Measurements from ENCODE around the gene TSSK2.

The TSSK2 gene

DNA sequence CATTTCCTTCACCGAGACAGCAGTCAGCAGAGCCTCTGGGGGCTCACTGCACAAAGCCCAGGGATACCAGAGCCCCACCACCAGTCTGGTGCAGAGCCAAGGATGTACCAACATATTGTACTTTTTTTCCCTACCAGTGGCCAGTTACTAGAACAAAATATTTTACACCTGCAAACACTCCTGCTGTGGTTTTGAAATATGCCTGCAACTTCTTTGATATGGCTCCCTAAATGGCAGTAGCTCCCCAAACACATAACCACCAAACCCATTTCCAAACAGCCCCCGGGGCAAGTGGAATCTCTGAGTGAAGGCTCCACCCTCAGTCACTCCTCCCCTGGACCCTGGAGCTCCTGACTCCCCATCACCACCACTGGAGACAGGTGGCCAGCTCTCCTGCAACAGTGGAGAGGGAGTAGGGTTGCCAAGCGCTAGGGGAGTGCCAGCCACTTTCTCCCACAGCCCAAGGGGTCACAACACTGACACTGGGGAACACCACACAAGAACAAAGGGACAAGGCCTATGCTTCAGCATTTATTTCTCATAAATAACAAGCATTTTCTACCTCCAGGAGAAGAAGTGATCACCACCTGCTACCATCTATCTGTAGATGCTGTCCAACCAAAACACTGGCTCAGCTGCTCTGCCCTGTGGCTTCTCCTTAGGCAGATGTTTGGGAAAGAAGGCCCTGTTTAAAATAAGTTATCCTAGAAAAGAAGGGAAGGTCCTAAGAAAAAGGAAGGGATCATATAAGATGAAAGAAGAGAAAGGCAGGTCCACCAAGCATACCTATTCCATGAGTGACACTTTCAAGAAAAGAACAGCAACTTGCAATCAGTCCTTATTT lies 24.0 kb upstream of the TSSK2 start:
- Histone ChIP-seq H3K4me3 (ENCODE audit: low read depth, low read length) (no peak overlapping the region), H3K4me1 (no peaks in the 10 kb centered on the region), H3K4me2 (ENCODE audit: low read length) (no peak overlapping the region), H3K27ac (no peak overlapping the region), H3K79me2 (peaks cover 27% of the 10 kb centered on the region), H3K27me3 (ENCODE audit: control insufficient read depth, insufficient read depth, low read length) (no peaks in the 10 kb centered on the region), H3K36me3 (ENCODE audit: control insufficient read depth, insufficient read depth, low read length) (no peaks in the 10 kb centered on the region), H3K9me3 (ENCODE audit: control insufficient read depth, low read length) (no peaks in the 10 kb centered on the region), H3K9ac (no peak overlapping the region), H2AFZ (no peak overlapping the region)
- TF ChIP-seq, protein P1, sequence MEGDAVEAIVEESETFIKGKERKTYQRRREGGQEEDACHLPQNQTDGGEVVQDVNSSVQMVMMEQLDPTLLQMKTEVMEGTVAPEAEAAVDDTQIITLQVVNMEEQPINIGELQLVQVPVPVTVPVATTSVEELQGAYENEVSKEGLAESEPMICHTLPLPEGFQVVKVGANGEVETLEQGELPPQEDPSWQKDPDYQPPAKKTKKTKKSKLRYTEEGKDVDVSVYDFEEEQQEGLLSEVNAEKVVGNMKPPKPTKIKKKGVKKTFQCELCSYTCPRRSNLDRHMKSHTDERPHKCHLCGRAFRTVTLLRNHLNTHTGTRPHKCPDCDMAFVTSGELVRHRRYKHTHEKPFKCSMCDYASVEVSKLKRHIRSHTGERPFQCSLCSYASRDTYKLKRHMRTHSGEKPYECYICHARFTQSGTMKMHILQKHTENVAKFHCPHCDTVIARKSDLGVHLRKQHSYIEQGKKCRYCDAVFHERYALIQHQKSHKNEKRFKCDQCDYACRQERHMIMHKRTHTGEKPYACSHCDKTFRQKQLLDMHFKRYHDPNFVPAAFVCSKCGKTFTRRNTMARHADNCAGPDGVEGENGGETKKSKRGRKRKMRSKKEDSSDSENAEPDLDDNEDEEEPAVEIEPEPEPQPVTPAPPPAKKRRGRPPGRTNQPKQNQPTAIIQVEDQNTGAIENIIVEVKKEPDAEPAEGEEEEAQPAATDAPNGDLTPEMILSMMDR (IDR thresholded peaks at IDR 0.05) = no peak

DNA sequence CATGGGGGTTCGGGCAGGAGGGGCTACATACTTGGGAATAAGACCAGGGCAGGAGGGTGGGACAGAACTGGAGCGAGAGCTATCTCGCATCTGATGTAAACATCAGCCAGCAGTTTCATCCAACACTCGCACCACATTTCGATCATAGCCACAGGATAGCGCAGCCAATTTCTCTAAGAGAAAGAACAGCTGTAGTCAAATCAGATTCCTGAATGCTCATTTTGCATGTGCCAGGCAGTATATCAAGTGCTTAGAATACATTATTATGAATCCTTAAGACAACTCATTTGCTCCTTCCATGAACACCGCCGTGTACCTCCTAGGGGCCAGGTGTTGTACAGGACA lies 23.4 kb upstream of the TSSK2 start:
- no peak overlapping the region for H3K4me3 ChIP-seq (ENCODE audit: low read depth, low read length)
- TF ChIP-seq, protein P1 (IDR thresholded peaks at IDR 0.05) = no peak
- no peaks in the 10 kb centered on the region for H3K27me3 ChIP-seq (ENCODE audit: control insufficient read depth, insufficient read depth, low read length)
- no peaks in the 10 kb centered on the region for H3K9me3 ChIP-seq (ENCODE audit: control insufficient read depth, low read length)
- H3K4me2 ChIP-seq (ENCODE audit: low read length) = no peak overlapping the region
- no peak overlapping the region for H3K9ac ChIP-seq
- no peak overlapping the region for H3K27ac ChIP-seq
- H3K36me3 ChIP-seq (ENCODE audit: control insufficient read depth, insufficient read depth, low read length) = no peaks in the 10 kb centered on the region
- no peak overlapping the region for H2AFZ ChIP-seq
- H3K79me2 ChIP-seq = peaks cover 27% of the 10 kb centered on the region
- H3K4me1 ChIP-seq = no peaks in the 10 kb centered on the region

DNA sequence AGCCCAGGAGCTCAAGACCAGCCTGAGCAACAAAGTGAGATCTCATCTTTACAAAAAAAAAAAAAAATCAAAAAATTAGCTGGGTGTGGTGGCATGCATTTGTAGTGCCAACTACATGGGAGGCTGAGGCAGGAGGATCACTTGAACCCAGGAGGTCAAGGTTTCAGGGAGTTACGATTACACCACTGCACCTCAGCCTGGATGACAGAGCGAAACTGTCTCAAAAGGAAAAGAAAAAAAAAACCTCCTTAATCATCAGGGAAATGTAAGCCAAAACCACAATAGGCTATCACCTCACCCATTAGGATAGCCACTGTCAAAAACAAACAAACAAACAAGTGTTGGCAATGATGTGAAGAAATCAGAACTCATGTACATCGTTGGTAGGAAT lies 22.3 kb upstream of the TSSK2 start:
- Histone ChIP-seq H3K27ac (no peak overlapping the region), H3K27me3 (ENCODE audit: control insufficient read depth, insufficient read depth, low read length) (no peaks in the 10 kb centered on the region), H3K4me3 (ENCODE audit: low read depth, low read length) (no peak overlapping the region), H3K9me3 (ENCODE audit: control insufficient read depth, low read length) (no peaks in the 10 kb centered on the region), H2AFZ (no peak overlapping the region), H3K4me2 (ENCODE audit: low read length) (no peak overlapping the region), H3K9ac (no peak overlapping the region), H3K36me3 (ENCODE audit: control insufficient read depth, insufficient read depth, low read length) (no peaks in the 10 kb centered on the region), H3K79me2 (peaks cover 27% of the 10 kb centered on the region), H3K4me1 (no peaks in the 10 kb centered on the region)
- TF ChIP-seq, protein P1 (IDR thresholded peaks at IDR 0.05) = no peak

DNA sequence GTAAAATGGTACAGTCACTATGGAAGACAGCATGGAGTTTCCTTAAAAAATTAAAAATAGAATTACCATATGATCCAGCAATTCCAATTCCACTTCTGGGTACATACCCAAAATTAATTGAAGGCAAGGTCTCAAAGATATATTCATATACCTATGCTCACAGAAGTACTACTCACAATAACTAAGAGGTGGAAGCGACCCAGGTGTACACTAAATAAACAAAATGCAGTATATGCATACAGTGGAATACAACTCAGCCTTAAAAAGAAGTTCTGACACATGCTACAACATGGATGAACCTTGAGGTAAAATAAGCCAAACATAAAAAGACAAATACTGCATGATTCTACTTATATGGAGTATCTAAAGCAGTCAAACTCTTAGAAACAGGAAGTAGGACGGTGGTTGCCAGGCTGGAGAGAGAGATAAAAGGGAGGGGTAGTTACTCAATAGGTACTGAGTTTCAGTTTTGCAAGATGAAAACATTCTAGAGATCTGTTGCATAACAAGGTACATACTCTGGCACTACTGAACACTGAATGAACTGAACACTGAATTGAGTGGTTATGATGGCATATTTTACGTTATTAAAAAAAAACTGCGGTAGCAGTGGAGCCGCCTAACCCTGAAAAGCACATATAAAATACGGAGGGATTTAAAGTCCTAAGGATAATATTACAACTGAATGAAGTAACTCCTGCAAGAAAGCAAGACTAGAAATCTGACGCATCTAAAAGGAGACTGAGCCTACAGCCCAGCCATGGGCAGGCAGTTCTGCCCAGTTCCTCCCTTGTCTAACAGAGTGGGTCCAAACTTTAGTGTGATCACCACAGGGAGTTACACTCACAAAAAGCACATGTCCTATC lies 21.7 kb upstream of the TSSK2 start:
- Histone ChIP-seq H2AFZ (no peak overlapping the region), H3K36me3 (ENCODE audit: control insufficient read depth, insufficient read depth, low read length) (no peaks in the 10 kb centered on the region), H3K4me2 (ENCODE audit: low read length) (no peak overlapping the region), H3K4me3 (ENCODE audit: low read depth, low read length) (no peak overlapping the region), H3K4me1 (no peaks in the 10 kb centered on the region), H3K79me2 (peaks cover 27% of the 10 kb centered on the region), H3K9me3 (ENCODE audit: control insufficient read depth, low read length) (no peaks in the 10 kb centered on the region), H3K27me3 (ENCODE audit: control insufficient read depth, insufficient read depth, low read length) (no peaks in the 10 kb centered on the region), H3K9ac (no peak overlapping the region), H3K27ac (no peak overlapping the region)
- TF ChIP-seq, protein P1 (IDR thresholded peaks at IDR 0.05) = no peak

Measured in parathyroid adenoma (tissue), 2 donors.